Fibroblast of skin of right quadriceps (primary cell): ENCODE results near the gene TBXAS1.

Source experiments
- DNase-seq: peaks from one replicate; pipeline ENCODE4 v3.0.0-alpha.2; 2013

The TBXAS1 gene

GRCh38 chr7:139949629-139950028 is 120.6 kb downstream of the TBXAS1 start:
- no peak for DNase-seq

- DNase-seq, result no peak
These were observed 121.9 kb downstream of the TBXAS1 start for GRCh38 chr7:139950881-139951525.

- no peak for DNase-seq
These were observed 124.2 kb downstream of the TBXAS1 start for GRCh38 chr7:139953229-139953628.

GRCh38 chr7:139955109-139955820 is 126.2 kb downstream of the TBXAS1 start:
- DNase-seq, result no peak

DNA sequence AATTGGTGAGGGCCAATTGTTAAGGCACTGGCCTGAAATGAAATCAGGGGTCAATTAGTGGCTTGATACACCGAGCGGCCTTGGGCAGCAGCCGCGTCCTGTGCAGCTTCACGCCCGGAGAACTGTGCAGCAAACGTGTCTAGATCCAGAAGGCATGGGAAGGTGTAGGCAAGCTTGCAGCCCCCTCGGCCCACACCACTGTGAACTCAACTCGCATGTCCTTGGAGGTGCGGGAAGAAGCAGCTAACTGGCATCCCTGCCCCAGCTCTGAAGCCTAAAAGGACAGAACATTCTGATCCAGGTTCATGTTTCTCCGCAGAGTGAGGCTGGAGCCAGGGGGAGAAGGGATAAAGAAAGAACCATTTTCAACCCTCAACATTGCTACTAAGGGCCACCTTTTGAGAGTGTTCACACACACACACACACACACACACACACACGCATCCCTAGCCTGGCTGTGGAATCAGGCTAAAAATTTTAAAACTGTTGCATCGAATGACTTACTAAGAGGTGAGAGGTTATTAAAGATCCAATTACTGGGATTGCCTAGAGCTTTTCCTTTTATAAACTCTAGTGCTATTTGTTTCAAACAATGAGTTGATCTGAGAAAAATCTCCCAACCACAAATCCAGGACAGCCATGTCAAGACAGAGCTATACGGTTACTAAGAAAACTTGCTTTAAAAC is 129.7 kb downstream of the TBXAS1 start:
- DNase-seq, result peak; percentile 18

- no peak for DNase-seq
These were observed 130.2 kb downstream of the TBXAS1 start for GRCh38 chr7:139959285-139959628.

DNA sequence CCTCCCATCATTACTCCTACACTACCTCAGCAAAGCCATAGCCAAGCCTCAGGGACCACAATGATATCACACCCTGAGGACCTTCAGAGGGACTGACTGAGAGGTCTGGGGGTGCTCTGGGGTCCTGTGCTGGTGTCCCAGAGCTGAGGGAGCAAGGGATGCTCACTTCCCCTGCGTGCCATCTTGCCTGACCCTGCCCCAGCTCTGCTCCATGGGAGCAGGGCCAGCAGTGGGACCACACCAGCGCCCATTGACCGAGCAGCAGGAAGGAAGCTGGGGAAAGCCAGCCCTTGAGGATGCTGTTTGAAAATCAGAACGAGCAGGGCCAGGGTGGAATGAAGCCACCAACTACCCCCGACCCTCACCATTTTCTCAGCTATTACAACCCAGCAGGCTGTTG is 130.7 kb downstream of the TBXAS1 start:
- DNase-seq, result no peak

- DNase-seq, result peak; percentile 48
These were observed 131.1 kb downstream of the TBXAS1 start for GRCh38 chr7:139960157-139960556.

GRCh38 chr7:139965942-139966628 is 137.0 kb downstream of the TBXAS1 start:
- no peak for DNase-seq

GRCh38 chr7:139966949-139967348 is 137.9 kb downstream of the TBXAS1 start:
- no peak for DNase-seq

DNA sequence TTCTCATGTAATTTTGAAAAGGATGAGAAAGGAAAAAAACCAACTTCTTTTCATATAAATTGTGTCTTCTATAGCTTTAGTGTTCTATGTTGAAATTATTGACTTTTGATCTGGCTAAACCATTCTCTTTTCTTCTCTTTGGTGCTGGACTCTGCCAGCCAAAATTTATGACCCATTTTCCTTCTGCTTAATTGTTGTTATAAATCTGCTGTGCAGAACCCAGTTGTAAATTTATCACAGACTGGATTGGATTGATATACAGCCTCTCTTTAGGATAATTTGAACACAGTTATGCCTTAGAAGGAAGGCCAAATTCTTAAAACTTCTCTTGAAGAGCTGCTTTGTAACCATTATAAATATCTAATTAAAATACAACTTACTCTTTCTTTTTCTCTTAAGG is 139.9 kb downstream of the TBXAS1 start:
- no peak for DNase-seq

- DNase-seq, result no peak
These were observed 143.0 kb downstream of the TBXAS1 start for GRCh38 chr7:139972029-139972428.

- no peak for DNase-seq
These were observed 144.3 kb downstream of the TBXAS1 start for GRCh38 chr7:139973101-139974050.

- DNase-seq, result no peak
These were observed 145.2 kb downstream of the TBXAS1 start for GRCh38 chr7:139974179-139974811.

DNA sequence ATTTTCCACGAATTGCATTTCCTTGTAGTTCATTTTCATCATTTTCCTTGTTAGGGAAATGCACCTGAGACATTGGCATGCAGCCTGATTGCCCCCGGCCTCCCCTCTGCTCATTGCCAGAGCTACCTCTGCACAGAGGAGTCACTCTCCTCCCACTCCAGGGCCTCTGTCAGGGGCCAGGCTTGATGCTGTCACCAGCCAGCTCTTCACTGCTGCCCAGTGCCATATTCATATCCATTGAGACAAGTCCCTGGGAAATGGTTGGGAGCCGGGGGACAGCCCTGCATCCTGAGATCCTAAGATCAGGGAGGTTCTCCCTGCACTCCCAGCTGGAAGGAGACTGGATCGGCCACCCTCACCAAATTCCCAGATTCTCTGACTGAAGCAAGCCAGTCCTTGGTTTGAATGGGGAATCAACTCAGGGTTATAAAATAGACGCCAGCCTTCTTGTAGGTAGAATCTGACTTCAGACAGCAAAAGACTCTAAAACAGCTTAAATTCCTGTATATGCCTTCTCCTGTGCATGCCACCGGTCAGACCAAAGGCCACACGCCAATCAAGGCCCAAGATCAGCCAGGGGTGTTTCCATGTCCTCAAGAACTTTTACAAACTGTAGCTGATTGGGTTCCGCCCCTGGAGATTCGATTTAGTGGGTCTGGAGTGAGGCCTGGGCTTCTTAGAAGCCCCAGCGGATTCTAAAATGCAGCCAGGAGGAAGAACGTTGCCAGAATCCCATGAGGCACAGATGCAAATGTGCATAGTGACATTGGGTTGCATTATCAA is 147.2 kb downstream of the TBXAS1 start:
- no peak for DNase-seq

GRCh38 chr7:139976838-139977656 is 148.0 kb downstream of the TBXAS1 start:
- DNase-seq, result no peak

DNA sequence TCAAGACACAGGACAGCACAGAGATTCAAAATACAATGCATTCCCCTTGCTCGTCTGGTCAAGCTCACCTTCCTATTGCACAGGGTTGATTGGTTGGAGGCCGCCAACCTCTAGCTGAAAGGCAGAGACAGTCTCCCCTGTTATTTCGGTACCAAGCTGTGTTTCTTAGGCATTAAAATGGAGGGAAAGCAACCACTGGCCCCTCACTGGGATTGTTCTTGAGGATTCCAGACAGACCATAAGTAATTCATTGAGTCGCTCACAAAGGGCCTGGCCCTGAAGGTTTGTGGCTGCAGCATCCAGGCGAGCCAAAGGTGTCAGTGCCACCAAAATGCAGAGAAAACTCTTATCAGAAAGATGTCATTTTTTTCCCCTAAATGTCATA is 152.4 kb downstream of the TBXAS1 start:
- DNase-seq, result no peak

DNA sequence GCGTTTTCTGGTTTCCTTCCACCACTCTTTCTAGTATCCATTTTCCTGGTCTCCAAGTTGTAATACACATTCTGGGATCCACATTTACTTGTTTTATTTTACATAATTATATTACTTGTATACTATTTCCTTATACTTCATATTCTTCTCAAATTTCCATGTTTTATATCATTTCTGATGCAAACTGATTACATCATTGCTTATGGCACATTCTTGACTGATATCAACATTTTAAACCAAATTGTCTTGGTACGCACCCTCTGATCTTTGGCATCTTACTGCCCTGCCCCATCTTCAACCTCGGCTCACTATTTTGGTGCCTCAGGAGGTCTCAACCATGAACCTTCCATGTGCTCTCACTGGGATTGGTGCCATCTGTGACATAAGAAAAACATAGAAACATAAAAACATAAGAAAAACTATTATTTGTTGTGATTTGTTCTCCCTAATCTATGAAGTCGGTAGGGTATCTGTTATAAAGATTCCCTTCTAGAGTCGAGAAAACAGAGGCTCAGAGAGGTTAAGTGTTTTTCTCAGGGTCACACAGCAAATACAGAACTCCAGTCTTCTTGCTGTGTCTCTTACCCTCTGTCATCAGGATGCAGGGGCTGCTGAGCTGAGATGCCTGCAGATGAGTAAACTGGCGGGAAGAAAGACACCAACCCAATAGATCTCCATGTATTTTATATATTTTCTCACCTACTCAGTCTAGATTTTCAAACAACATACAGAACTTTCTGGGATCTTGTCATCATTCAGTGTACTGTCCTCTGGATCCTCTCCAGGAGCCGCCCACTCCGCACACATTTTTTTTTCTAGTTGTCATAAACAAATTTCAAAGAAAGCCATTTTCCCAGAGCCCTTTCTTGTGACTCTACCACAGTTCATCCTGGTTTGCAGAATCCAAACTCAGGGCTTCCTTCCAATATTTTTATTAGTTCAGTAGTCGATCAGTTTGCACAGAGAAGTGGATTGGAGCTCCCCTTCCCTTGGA is 154.2 kb downstream of the TBXAS1 start:
- no peak for DNase-seq
